ENCODE results near the gene GABPB1. TPM values are rescaled to one million over a fixed set of nuclear protein-coding genes. Genes with fewer than 3 reads are reported as not detected.

GABPB1 gene
- total and polyA plus RNA-seq, 8 donors = 2.9 to 9.7 (median 4.9) TPM

GRCh38 chr15:50229336-50229735 is 125.7 kb downstream of the GABPB1 start:
- no peak for FAIRE-seq
- Histone ChIP-seq H3K9me3 (no peaks in the 10 kb centered on the region), H3K4me1 (no peaks in the 10 kb centered on the region), H3K36me3 (no peaks in the 10 kb centered on the region), H3K4me3 (no peak overlapping the region), H3K27me3 (no peaks in the 10 kb centered on the region), H3K27ac (no peak overlapping the region)
- 60 to 61% methylated on average over 3 of the region's 3 CpGs for WGBS, 2 donors
- ATAC-seq = no peak
- no peak for DNase-seq
- intact Hi-C loops (cut with DNase I) = no loop called here
- TF ChIP-seq CTCF (IDR thresholded peaks at IDR 0.05) = no peak

- no peak overlapping the region for H3K27ac ChIP-seq
Measured at GRCh38 chr15:50228866-50229265, 126.1 kb downstream of the GABPB1 start.

GRCh38 chr15:50227076-50227475 is 127.9 kb downstream of the GABPB1 start:
- Histone ChIP-seq H3K4me1 (no peaks in the 10 kb centered on the region), H3K4me3 (no peak overlapping the region), H3K9me3 (no peaks in the 10 kb centered on the region), H3K27ac (no peak overlapping the region), H3K36me3 (no peaks in the 10 kb centered on the region), H3K27me3 (no peaks in the 10 kb centered on the region)
- DNase-seq (no peak), FAIRE-seq (no peak), ATAC-seq (no peak)
- intact Hi-C loops (cut with DNase I) = no loop called here
- TF ChIP-seq CTCF (IDR thresholded peaks at IDR 0.05) = no peak
- 85 to 87% methylated on average over 5 of the region's 5 CpGs for WGBS, 2 donors

More at GRCh38 chr15:50228866-50229265, 126.1 kb downstream of the GABPB1 start:
- intact Hi-C loops (cut with DNase I) = no loop called here
- Histone ChIP-seq H3K27me3 (no peaks in the 10 kb centered on the region), H3K4me1 (no peaks in the 10 kb centered on the region), H3K36me3 (no peaks in the 10 kb centered on the region), H3K9me3 (no peaks in the 10 kb centered on the region), H3K4me3 (no peak overlapping the region)
- DNase-seq (no peak), FAIRE-seq (no peak), ATAC-seq (no peak)
- TF ChIP-seq CTCF (IDR thresholded peaks at IDR 0.05) = no peak
- 96% methylated on average over 3 of the region's 3 CpGs for WGBS, 2 donors

- no peaks in the 10 kb centered on the region for H3K9me3 ChIP-seq
- DNase-seq (no peak), FAIRE-seq (no peak), ATAC-seq (no peak)
- H3K4me3 ChIP-seq = no peak overlapping the region
- no peak for TF ChIP-seq CTCF (IDR thresholded peaks at IDR 0.05)
- intact Hi-C loops (cut with DNase I) = no loop called here
- no peaks in the 10 kb centered on the region for H3K27me3 ChIP-seq
- whole genome bisulfite sequencing, 2 donors = 78 to 81% methylated on average over 3 of the region's 3 CpGs
- H3K27ac ChIP-seq = no peak overlapping the region
- H3K4me1 ChIP-seq = no peaks in the 10 kb centered on the region
- H3K36me3 ChIP-seq = no peaks in the 10 kb centered on the region
Measured at GRCh38 chr15:50225938-50226337, 129.1 kb downstream of the GABPB1 start.

Other genes starting within 250 kb of the GABPB1 start
- gene ATP8B4, start 236.0 kb downstream of the GABPB1 start, total RNA-seq = 1 to 10 TPM in 3 of 6 donors, under 1 TPM in 3; 0.55 to 5.3 (median 1.0) TPM
- gene ATP8B4, start 236.0 kb downstream of the GABPB1 start, polyA plus RNA-seq = 1 to 10 TPM in 1 of 2 donors, under 1 TPM in 1; 0.84 to 1.1 TPM
- gene SLC27A2, start 173.0 kb downstream of the GABPB1 start, total RNA-seq = 1 to 10 TPM; 3.1 to 6.1 (median 3.6) TPM
- gene SLC27A2, start 173.0 kb downstream of the GABPB1 start, polyA plus RNA-seq = 1 to 10 TPM; 1.5 to 2.3 TPM
- gene HDC, start 89.5 kb downstream of the GABPB1 start, total RNA-seq = 1 to 10 TPM in 1 of 6 donors, under 1 TPM in 4, not detected in 1; 0.13 to 1.7 (median 0.38) TPM
- under 1 TPM in 1 of 2 donors, not detected in 1; 0.23 TPM for gene HDC, start 89.5 kb downstream of the GABPB1 start, polyA plus RNA-seq
- 10 to 100 TPM; 21.6 to 36.4 (median 26.7) TPM for gene USP8, start 69.2 kb upstream of the GABPB1 start, total RNA-seq
- gene USP8, start 69.2 kb upstream of the GABPB1 start, polyA plus RNA-seq = 10 to 100 TPM; 11.1 to 18.4 TPM
- gene USP50, start 191.5 kb upstream of the GABPB1 start, total RNA-seq = under 1 TPM in 2 of 6 donors, not detected in 4; 0.32 to 0.35 TPM
- gene USP50, start 191.5 kb upstream of the GABPB1 start, polyA plus RNA-seq = not detected

Measured in pancreas (tissue), 10 donors.